ENCODE results near the gene UBTD1. TPM values are rescaled to one million over a fixed set of nuclear protein-coding genes. Genes with fewer than 3 reads are reported as not detected.

The UBTD1 gene
- total and polyA plus RNA-seq, 10 of the 15 experiments (the other 5 are each of a cell fraction or from before 2014, with no cell fraction given): 0.04 to 1.5 (median 1.2) TPM; not detected in 1

DNA sequence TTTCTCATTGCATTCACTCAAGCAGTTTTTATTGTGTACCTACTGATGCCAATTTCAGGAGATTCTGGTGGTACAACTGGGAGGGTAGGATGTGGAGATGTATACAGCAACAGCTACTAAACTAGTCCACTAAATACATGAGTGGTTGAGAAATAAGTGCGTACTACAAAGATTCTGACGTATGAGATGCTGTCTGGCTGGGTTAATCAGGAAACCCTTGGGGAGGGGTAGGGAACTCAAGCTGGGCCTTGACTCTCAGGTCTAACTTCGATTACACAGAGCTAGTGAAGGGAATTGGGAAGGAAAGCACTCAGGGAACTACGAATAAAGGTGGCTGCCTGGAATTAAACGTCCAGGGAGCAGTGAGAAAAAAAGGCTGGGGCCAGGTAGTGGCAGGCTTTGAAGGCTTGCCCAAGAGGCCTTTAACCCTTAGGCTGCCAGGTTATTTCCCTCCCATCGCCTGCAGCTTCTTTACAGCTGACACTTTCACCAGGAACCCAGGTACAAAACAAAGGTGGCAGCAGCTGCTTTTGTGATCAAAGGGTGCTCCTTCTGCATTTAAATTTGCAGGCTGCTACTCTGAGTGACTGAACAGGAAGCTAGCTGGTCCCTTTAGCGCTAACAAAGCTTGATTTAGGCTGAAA, 3.7 kb upstream of the UBTD1 start (continued):
- TF ChIP-seq EZH2 (IDR thresholded peaks at IDR 0.05; ENCODE audit: borderline replicate concordance, control insufficient read depth, low read depth, low read length) (no peak), JUND (IDR thresholded peaks at IDR 0.05; ENCODE audit: low read depth, low read length) (no peak), WRNIP1 (IDR thresholded peaks at IDR 0.05; ENCODE audit: borderline replicate concordance, low read depth, low read length) (no peak), MYB (IDR thresholded peaks at IDR 0.05; ENCODE audit: borderline replicate concordance, low read depth, low read length) (no peak)
- TF ChIP-seq, protein P1, sequence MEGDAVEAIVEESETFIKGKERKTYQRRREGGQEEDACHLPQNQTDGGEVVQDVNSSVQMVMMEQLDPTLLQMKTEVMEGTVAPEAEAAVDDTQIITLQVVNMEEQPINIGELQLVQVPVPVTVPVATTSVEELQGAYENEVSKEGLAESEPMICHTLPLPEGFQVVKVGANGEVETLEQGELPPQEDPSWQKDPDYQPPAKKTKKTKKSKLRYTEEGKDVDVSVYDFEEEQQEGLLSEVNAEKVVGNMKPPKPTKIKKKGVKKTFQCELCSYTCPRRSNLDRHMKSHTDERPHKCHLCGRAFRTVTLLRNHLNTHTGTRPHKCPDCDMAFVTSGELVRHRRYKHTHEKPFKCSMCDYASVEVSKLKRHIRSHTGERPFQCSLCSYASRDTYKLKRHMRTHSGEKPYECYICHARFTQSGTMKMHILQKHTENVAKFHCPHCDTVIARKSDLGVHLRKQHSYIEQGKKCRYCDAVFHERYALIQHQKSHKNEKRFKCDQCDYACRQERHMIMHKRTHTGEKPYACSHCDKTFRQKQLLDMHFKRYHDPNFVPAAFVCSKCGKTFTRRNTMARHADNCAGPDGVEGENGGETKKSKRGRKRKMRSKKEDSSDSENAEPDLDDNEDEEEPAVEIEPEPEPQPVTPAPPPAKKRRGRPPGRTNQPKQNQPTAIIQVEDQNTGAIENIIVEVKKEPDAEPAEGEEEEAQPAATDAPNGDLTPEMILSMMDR (IDR thresholded peaks at IDR 0.05 in 2 of 3, conservative IDR thresholded peaks at IDR 0.05 in 1 of 3; ENCODE audit: control insufficient read depth in 2 of 3, extremely low read depth in 1 of 3, insufficient read depth in 1 of 3, low read depth in 3 of 3, low read length in 3 of 3): no peak
- TF ChIP-seq, protein P2, sequence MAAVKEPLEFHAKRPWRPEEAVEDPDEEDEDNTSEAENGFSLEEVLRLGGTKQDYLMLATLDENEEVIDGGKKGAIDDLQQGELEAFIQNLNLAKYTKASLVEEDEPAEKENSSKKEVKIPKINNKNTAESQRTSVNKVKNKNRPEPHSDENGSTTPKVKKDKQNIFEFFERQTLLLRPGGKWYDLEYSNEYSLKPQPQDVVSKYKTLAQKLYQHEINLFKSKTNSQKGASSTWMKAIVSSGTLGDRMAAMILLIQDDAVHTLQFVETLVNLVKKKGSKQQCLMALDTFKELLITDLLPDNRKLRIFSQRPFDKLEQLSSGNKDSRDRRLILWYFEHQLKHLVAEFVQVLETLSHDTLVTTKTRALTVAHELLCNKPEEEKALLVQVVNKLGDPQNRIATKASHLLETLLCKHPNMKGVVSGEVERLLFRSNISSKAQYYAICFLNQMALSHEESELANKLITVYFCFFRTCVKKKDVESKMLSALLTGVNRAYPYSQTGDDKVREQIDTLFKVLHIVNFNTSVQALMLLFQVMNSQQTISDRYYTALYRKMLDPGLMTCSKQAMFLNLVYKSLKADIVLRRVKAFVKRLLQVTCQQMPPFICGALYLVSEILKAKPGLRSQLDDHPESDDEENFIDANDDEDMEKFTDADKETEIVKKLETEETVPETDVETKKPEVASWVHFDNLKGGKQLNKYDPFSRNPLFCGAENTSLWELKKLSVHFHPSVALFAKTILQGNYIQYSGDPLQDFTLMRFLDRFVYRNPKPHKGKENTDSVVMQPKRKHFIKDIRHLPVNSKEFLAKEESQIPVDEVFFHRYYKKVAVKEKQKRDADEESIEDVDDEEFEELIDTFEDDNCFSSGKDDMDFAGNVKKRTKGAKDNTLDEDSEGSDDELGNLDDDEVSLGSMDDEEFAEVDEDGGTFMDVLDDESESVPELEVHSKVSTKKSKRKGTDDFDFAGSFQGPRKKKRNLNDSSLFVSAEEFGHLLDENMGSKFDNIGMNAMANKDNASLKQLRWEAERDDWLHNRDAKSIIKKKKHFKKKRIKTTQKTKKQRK (IDR thresholded peaks at IDR 0.05; ENCODE audit: low read depth, low read length): no peak
- TF ChIP-seq, protein P3, sequence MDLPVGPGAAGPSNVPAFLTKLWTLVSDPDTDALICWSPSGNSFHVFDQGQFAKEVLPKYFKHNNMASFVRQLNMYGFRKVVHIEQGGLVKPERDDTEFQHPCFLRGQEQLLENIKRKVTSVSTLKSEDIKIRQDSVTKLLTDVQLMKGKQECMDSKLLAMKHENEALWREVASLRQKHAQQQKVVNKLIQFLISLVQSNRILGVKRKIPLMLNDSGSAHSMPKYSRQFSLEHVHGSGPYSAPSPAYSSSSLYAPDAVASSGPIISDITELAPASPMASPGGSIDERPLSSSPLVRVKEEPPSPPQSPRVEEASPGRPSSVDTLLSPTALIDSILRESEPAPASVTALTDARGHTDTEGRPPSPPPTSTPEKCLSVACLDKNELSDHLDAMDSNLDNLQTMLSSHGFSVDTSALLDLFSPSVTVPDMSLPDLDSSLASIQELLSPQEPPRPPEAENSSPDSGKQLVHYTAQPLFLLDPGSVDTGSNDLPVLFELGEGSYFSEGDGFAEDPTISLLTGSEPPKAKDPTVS (IDR thresholded peaks at IDR 0.05; ENCODE audit: low read depth, low read length): no peak
- TF ChIP-seq, protein P4, sequence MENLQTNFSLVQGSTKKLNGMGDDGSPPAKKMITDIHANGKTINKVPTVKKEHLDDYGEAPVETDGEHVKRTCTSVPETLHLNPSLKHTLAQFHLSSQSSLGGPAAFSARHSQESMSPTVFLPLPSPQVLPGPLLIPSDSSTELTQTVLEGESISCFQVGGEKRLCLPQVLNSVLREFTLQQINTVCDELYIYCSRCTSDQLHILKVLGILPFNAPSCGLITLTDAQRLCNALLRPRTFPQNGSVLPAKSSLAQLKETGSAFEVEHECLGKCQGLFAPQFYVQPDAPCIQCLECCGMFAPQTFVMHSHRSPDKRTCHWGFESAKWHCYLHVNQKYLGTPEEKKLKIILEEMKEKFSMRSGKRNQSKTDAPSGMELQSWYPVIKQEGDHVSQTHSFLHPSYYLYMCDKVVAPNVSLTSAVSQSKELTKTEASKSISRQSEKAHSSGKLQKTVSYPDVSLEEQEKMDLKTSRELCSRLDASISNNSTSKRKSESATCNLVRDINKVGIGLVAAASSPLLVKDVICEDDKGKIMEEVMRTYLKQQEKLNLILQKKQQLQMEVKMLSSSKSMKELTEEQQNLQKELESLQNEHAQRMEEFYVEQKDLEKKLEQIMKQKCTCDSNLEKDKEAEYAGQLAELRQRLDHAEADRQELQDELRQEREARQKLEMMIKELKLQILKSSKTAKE (IDR thresholded peaks at IDR 0.05; ENCODE audit: low read depth, poor library complexity, severe bottlenecking): no peak

Data from GM12878 (cell line).